Endothelial cell (in vitro differentiated cells): ENCODE measurements around the gene CDK14. TPM values are rescaled to one million over a fixed set of nuclear protein-coding genes. Genes with fewer than 3 reads are reported as not detected.
A peak's percentile ranks its signal among the peaks of the same experiment; 100 is the strongest.

Source experiments
- DNase-seq: peaks from one replicate; pipeline ENCODE4 v3.0.0; 2021; ENCODE audit warnings: low spot score
- H3K27ac Mint-ChIP-seq: one replicate; pipeline ENCODE4 v1.8.0; 2021; ENCODE audit warnings: mixed read lengths, inconsistent platforms; ENCODE audit not compliant: unreplicated experiment
- H3K27me3 Mint-ChIP-seq: one replicate; pipeline ENCODE4 v1.8.0; 2021; ENCODE audit warnings: mild to moderate bottlenecking, moderate library complexity, mixed read lengths, inconsistent platforms; ENCODE audit not compliant: unreplicated experiment
- H3K36me3 Mint-ChIP-seq: one replicate; pipeline ENCODE4 v1.8.0; 2021; ENCODE audit warnings: mild to moderate bottlenecking, low read depth, mixed read lengths, inconsistent platforms; ENCODE audit not compliant: unreplicated experiment
- H3K4me1 Mint-ChIP-seq: one replicate; pipeline ENCODE4 v1.8.0; 2021; ENCODE audit warnings: mild to moderate bottlenecking, mixed read lengths, inconsistent platforms; ENCODE audit not compliant: unreplicated experiment
- H3K4me3 Mint-ChIP-seq: one replicate; pipeline ENCODE4 v1.8.0; 2021; ENCODE audit warnings: mild to moderate bottlenecking, mixed read lengths, inconsistent platforms; ENCODE audit not compliant: unreplicated experiment
- H3K9me3 Mint-ChIP-seq: one replicate; pipeline ENCODE4 v1.8.0; 2021; ENCODE audit warnings: mixed read lengths, inconsistent platforms; ENCODE audit not compliant: unreplicated experiment
- CTCF ChIP-seq: fragments of 200-600 bp; sonication (generic); IDR thresholded peaks from one replicate; pipeline ENCODE4 v1.5.0; 2021; ENCODE audit warnings: antibody characterized with exemption; ENCODE audit not compliant: unreplicated experiment
- total RNA-seq: library from RNA; stranded (reverse); fragmentation: NEBNext Ultra II Directional; extraction: Animal tissue kit (Norgen Biotek cat#: 25700); gene quantifications from one replicate; pipeline ENCODE4 v1.2.1, GENCODE V29; 2021; ENCODE audit not compliant: unreplicated experiment

CDK14 gene
- total RNA-seq, 1 donor from 2014 or later, result 30.2 TPM

GRCh38 chr7:90723233-90723632 is 127.1 kb downstream of the CDK14 start:
- H3K27me3 Mint-ChIP-seq, result peaks cover 5% of the 10 kb centered on the region

GRCh38 chr7:90723866-90724265 is 127.7 kb downstream of the CDK14 start:
- no peak for DNase-seq
- Mint-ChIP-seq H3K27ac (no peak overlapping the region), H3K4me1 (peaks cover 27% of the 10 kb centered on the region), H3K36me3 (no peaks in the 10 kb centered on the region), H3K9me3 (no peaks in the 10 kb centered on the region), H3K27me3 (peaks cover 5% of the 10 kb centered on the region), H3K4me3 (no peak overlapping the region)
- no peak for TF ChIP-seq CTCF

More at GRCh38 chr7:90723233-90723632, 127.1 kb downstream of the CDK14 start:
- no peak overlapping the region for H3K4me3 Mint-ChIP-seq
- TF ChIP-seq CTCF, result no peak
- H3K4me1 Mint-ChIP-seq, result peaks cover 24% of the 10 kb centered on the region
- no peak for DNase-seq
- H3K9me3 Mint-ChIP-seq, result no peaks in the 10 kb centered on the region
- H3K36me3 Mint-ChIP-seq, result no peaks in the 10 kb centered on the region
- no peak overlapping the region for H3K27ac Mint-ChIP-seq

- Mint-ChIP-seq H3K27me3 (peaks cover 5% of the 10 kb centered on the region), H3K4me1 (peaks cover 31% of the 10 kb centered on the region), H3K4me3 (no peak overlapping the region), H3K27ac (peak overlapping the region; percentile 49), H3K9me3 (no peaks in the 10 kb centered on the region), H3K36me3 (peaks cover 4% of the 10 kb centered on the region)
- DNase-seq, result no peak
- TF ChIP-seq CTCF, result no peak
Observed at GRCh38 chr7:90726120-90726519, 130.0 kb downstream of the CDK14 start.

DNA sequence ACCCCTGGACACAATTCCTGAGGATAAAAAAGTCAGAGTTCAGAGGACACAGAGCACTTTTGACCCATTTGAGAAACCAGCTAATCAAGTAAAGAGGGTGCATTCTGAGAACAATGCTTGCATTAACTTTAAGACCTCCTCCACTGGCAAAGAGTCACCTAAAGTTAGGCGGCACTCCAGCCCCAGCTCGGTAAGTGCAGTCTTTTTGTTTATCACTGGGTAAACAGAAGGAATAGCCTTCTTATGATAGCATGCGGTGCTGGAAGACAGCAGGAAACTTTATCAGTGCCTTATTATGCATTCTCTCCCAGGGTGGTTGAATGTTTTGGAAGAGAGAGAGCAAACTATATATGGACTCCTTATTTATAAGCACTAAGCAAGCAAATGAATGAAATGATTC is 130.5 kb downstream of the CDK14 start:
- peaks cover 4% of the 10 kb centered on the region for H3K36me3 Mint-ChIP-seq
- no peak for TF ChIP-seq CTCF
- H3K4me3 Mint-ChIP-seq, result no peak overlapping the region
- H3K9me3 Mint-ChIP-seq, result no peaks in the 10 kb centered on the region
- peaks cover 3% of the 10 kb centered on the region for H3K27me3 Mint-ChIP-seq
- no peak for DNase-seq
- H3K27ac Mint-ChIP-seq, result peak overlapping the region; percentile 49
- H3K4me1 Mint-ChIP-seq, result peaks cover 27% of the 10 kb centered on the region

DNA sequence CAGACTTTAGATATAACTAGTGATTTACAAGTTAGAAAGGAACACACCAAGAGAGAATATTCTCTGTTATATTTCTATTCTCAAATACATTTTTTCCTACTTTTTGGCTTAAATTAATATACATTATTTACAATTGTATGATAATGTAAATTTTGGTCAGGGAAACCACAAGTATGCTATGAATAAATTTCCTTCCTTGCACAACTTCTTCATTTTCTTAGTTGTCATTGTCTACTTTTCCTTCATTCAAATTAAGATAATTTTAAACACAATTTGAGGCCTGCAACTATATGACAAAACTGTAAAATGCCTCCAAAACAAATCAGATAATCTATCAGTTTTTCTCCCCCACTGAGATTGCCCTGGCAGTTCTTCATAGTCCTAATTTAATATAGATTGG is 131.3 kb downstream of the CDK14 start:
- Mint-ChIP-seq H3K36me3 (peaks cover 4% of the 10 kb centered on the region), H3K27me3 (peaks cover 2% of the 10 kb centered on the region), H3K9me3 (no peaks in the 10 kb centered on the region), H3K4me3 (no peak overlapping the region), H3K4me1 (peaks cover 25% of the 10 kb centered on the region), H3K27ac (no peak overlapping the region)
- no peak for DNase-seq
- TF ChIP-seq CTCF, result no peak
